Measurements from ENCODE around the gene NECAP2. TPM values are rescaled to one million over a fixed set of nuclear protein-coding genes. Genes with fewer than 3 reads are reported as not detected.

NECAP2 gene
- total RNA-seq, 1 donor from 2014 or later: 46.6 TPM

- Histone ChIP-seq H3F3A (ENCODE audit: low read depth) (no peaks in the 10 kb centered on the region), H3K9ac (no peak overlapping the region), H4K20me1 (ENCODE audit: low read depth) (no peaks in the 10 kb centered on the region), H3K36me3 (no peaks in the 10 kb centered on the region), H2AFZ (replicated peaks) (no peak overlapping the region), H3K4me2 (no peak overlapping the region), H3K9me3 (ENCODE audit: low read depth) (no peaks in the 10 kb centered on the region), H3K27me3 (no peaks in the 10 kb centered on the region), H3K4me1 (no peaks in the 10 kb centered on the region), H3K4me3 (no peak overlapping the region), H3K27ac (no peak overlapping the region), H3K79me2 (ENCODE audit: low read depth) (no peaks in the 10 kb centered on the region)
- H3K36me3 Mint-ChIP-seq: no peaks in the 10 kb centered on the region
- peaks cover 15% of the 10 kb centered on the region for H3K4me1 Mint-ChIP-seq
- H3K27ac Mint-ChIP-seq: no peak overlapping the region
- DNase-seq (ENCODE audit: low spot score): no peak
- peaks cover 7% of the 10 kb centered on the region for H3K27me3 Mint-ChIP-seq (ENCODE audit: insufficient read depth, low read depth)
- H3K4me3 Mint-ChIP-seq: peak overlapping the region; percentile 55
- TF ChIP-seq EZH2 (IDR thresholded peaks at IDR 0.05): no peak
- TF ChIP-seq, protein P1, sequence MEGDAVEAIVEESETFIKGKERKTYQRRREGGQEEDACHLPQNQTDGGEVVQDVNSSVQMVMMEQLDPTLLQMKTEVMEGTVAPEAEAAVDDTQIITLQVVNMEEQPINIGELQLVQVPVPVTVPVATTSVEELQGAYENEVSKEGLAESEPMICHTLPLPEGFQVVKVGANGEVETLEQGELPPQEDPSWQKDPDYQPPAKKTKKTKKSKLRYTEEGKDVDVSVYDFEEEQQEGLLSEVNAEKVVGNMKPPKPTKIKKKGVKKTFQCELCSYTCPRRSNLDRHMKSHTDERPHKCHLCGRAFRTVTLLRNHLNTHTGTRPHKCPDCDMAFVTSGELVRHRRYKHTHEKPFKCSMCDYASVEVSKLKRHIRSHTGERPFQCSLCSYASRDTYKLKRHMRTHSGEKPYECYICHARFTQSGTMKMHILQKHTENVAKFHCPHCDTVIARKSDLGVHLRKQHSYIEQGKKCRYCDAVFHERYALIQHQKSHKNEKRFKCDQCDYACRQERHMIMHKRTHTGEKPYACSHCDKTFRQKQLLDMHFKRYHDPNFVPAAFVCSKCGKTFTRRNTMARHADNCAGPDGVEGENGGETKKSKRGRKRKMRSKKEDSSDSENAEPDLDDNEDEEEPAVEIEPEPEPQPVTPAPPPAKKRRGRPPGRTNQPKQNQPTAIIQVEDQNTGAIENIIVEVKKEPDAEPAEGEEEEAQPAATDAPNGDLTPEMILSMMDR (IDR thresholded peaks at IDR 0.05): no peak
- no peak for TF ChIP-seq EZH2phosphoT487 (IDR thresholded peaks at IDR 0.05)
- H3K9me3 Mint-ChIP-seq: no peaks in the 10 kb centered on the region
These were observed 20.0 kb upstream of the NECAP2 start for GRCh38 chr1:16420424-16421118.

GRCh38 chr1:16421201-16421600 is 19.3 kb upstream of the NECAP2 start:
- Histone ChIP-seq H3K9ac (no peak overlapping the region), H3K4me3 (no peak overlapping the region), H3K27me3 (no peaks in the 10 kb centered on the region), H3K79me2 (ENCODE audit: low read depth) (no peaks in the 10 kb centered on the region), H4K20me1 (ENCODE audit: low read depth) (no peaks in the 10 kb centered on the region), H2AFZ (replicated peaks) (no peak overlapping the region), H3K36me3 (no peaks in the 10 kb centered on the region), H3K4me1 (no peaks in the 10 kb centered on the region), H3K27ac (no peak overlapping the region), H3K9me3 (ENCODE audit: low read depth) (no peaks in the 10 kb centered on the region), H3F3A (ENCODE audit: low read depth) (no peaks in the 10 kb centered on the region), H3K4me2 (no peak overlapping the region)
- H3K4me3 Mint-ChIP-seq: no peak overlapping the region
- peaks cover 7% of the 10 kb centered on the region for H3K27me3 Mint-ChIP-seq (ENCODE audit: insufficient read depth, low read depth)
- H3K9me3 Mint-ChIP-seq: no peaks in the 10 kb centered on the region
- H3K27ac Mint-ChIP-seq: no peak overlapping the region
- H3K4me1 Mint-ChIP-seq: peaks cover 15% of the 10 kb centered on the region
- DNase-seq (ENCODE audit: low spot score): no peak
- no peaks in the 10 kb centered on the region for H3K36me3 Mint-ChIP-seq
- TF ChIP-seq, protein P1 (IDR thresholded peaks at IDR 0.05): no peak
- TF ChIP-seq EZH2phosphoT487 (IDR thresholded peaks at IDR 0.05) (no peak), EZH2 (IDR thresholded peaks at IDR 0.05) (no peak)

DNA sequence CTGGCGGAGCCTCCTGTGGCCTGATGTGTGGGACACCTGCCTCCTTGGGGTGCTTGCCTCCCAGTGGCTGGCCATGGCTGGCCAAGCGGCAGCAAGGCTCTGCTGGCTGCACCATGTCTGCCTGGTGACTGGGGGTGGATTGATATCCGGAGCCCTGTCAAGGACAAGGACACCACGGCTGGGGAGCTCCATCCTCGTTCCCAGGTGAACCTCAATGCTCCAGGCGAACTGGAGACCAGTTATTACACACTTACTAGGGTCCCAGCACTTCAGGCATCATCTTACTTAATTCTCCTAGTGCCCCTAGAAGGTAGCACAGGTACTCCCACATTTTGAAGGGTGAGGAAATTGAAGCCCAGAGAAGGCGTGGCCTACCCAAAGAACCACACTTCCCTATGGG is 18.5 kb upstream of the NECAP2 start:
- Mint-ChIP-seq H3K36me3 (no peaks in the 10 kb centered on the region), H3K4me1 (peaks cover 15% of the 10 kb centered on the region), H3K27ac (no peak overlapping the region), H3K4me3 (no peak overlapping the region), H3K27me3 (ENCODE audit: insufficient read depth, low read depth) (peaks cover 7% of the 10 kb centered on the region), H3K9me3 (no peaks in the 10 kb centered on the region)
- no peaks in the 10 kb centered on the region for H4K20me1 ChIP-seq (ENCODE audit: low read depth)
- H2AFZ ChIP-seq (replicated peaks): no peak overlapping the region
- no peaks in the 10 kb centered on the region for H3K9me3 ChIP-seq (ENCODE audit: low read depth)
- no peaks in the 10 kb centered on the region for H3K36me3 ChIP-seq
- no peaks in the 10 kb centered on the region for H3K27me3 ChIP-seq
- no peaks in the 10 kb centered on the region for H3F3A ChIP-seq (ENCODE audit: low read depth)
- no peak overlapping the region for H3K27ac ChIP-seq
- DNase-seq (ENCODE audit: low spot score): no peak
- H3K9ac ChIP-seq: no peak overlapping the region
- TF ChIP-seq EZH2phosphoT487 (IDR thresholded peaks at IDR 0.05) (no peak), EZH2 (IDR thresholded peaks at IDR 0.05) (no peak)
- TF ChIP-seq, protein P1 (IDR thresholded peaks at IDR 0.05): no peak
- H3K79me2 ChIP-seq (ENCODE audit: low read depth): no peaks in the 10 kb centered on the region
- no peak overlapping the region for H3K4me2 ChIP-seq
- H3K4me3 ChIP-seq: no peak overlapping the region
- H3K4me1 ChIP-seq: no peaks in the 10 kb centered on the region

All from neural progenitor cell (in vitro differentiated cells).